Inferior parietal cortex (tissue), 1 donor: ENCODE measurements around the gene CNOT4.
"Not testable (repeated sequence)": the region's sequence is repeated elsewhere in the genome, so short reads cannot be mapped to it uniquely, and the experiment has no call there.

Experiments used
- DNase-seq: peaks from one replicate; pipeline ENCODE4 v3.0.0-alpha.2; 2016; ENCODE audit errors: extremely low spot score

The CNOT4 gene

GRCh38 chr7:135326636-135327280, 183.1 kb downstream of the CNOT4 start:
- DNase-seq = no peak

GRCh38 chr7:135322571-135323340, 187.1 kb downstream of the CNOT4 start:
- DNase-seq = no peak

- DNase-seq = no peak
These were observed 188.3 kb downstream of the CNOT4 start for GRCh38 chr7:135321556-135321955.

GRCh38 chr7:135320953-135321352, 188.9 kb downstream of the CNOT4 start:
- not testable (repeated sequence) for DNase-seq

- no peak for DNase-seq
These were observed 189.6 kb downstream of the CNOT4 start for GRCh38 chr7:135320268-135320667.

- DNase-seq = no peak
These were observed 192.1 kb downstream of the CNOT4 start for GRCh38 chr7:135317676-135318325.

GRCh38 chr7:135316648-135317313, 193.1 kb downstream of the CNOT4 start:
- DNase-seq = peak; percentile 12

- no peak for DNase-seq
These were observed 195.9 kb downstream of the CNOT4 start for GRCh38 chr7:135313971-135314370.
